C1 segment of cervical spinal cord (tissue), 14 donors: ENCODE data around the gene RUNX1.

Experiments
- DNase-seq, 14 donors: peaks; one replicate each; lab custom pipeline; 2025; lab: John Stamatoyannopoulos, UW

RUNX1 gene

DNA sequence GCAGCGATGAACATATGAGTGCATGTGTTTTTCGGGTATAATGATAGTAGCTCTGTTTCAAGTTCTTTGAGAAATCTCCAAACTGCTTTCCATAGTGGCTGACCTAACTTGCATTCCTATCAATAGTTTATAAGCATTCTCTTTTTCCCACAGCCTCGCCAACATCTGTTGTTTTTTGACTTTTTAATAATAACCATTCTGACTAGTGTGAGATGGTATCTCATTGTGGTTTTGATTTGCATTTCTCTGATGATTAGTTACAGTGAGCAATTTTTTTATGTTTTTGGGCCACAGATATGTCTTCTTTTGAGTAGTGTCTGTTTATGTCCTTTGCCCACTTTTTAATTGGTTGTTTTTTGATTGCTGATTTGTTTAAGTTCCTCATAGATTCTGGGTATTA is 10.6 kb upstream of the RUNX1 start:
- no peak for DNase-seq

GRCh38 chr21:35058058-35058457 is 9.0 kb upstream of the RUNX1 start:
- no peak for DNase-seq

GRCh38 chr21:35057428-35057827 is 8.3 kb upstream of the RUNX1 start:
- no peak for DNase-seq

- DNase-seq: peak in 1 of 14 donors; percentile 5
Observed at GRCh38 chr21:35053356-35054096, 4.4 kb upstream of the RUNX1 start.

- DNase-seq: no peak
Observed at GRCh38 chr21:35052801-35053200, 3.7 kb upstream of the RUNX1 start.

DNA sequence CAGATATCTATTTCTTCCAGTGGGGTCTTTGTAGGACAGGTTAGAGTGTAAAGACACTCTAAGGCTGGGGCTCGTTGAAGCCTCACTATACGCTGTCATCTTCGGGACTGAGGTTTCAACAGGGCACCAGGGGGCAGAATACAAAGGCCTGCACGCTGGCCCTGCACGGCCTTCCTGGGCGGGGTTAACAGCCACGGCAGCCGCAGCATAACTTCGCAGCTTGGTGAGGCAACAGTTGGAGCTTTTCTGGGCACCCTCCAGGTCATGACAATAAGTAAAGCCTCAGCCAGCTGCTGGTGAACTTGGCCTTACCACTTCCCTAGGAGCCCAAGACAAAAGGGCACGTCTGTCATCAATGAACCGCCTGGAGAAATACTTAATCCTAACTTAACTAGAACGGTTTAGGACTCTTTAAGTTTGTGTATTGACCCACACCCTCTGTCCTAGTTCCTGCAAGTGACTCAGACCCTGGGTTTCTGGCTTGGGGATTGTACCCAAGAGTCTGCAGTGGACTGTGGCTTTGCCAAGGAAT is 2.3 kb upstream of the RUNX1 start:
- DNase-seq: peak in 11 of 14 donors; percentile 8 to 67 (median 48)

DNA sequence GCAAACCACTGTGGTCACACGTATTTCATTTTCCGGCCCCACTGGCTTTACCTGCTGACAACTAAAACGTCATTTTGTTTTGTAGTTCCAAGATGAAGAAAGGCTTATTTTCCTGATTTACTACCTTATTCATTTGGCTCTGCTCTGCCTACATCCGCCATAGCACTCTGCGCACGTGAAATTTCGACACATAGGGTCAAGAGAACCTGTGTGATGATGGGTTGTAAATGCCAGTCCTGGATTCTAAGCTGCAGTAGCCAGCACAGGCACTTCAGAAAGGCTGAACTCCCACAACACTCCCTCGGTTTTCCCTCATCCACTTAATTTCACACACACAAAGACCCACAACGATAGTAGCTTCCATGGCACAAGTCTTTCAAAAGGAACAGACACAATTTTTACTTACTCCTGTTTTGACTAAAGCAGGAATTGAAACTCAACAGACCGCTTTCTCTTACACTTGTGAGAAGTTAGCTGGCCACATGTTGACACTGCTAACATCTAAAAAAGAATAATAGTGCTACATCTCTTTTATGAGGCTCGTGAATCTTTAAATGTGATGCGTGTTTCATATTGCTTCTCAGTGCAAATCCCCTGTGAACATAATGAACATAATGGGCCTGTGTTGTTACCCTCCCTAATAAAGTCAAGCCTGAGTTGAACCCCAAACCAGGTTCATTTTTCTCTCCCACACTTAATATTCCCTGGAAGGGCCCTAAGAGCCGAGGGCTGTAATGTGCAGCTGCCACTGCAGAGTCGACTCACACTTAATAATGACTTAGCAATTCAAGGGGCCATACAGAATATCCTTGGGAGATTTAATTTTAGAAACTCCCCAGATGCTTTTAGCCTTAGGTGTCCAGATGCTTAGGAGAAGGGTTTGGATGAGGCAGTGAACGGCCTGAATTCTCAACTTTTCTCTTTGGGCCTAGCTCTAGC is 1.5 kb upstream of the RUNX1 start:
- DNase-seq: peak in 3 of 14 donors; percentile 4

DNA sequence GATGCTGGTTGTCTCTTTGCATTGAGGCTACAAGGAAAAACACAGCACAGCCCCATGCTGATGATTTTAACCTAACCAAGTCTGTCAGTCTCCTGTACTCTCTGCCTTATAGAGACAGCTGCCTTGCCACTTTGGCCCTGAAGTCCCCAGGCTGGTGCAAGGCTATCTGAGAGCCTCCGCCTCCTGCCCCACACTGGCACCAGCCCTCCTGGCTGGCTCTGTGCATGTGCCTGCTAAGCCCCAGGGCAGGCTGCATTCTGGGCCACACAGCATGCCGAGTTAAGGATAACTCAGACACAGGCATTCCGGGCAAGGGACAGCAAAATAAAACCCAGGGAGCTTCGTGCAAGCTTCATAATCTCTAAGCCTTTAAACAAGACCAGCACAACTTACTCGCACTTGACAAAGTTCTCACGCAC is 910 bp downstream of the RUNX1 start:
- peak in 2 of 14 donors; percentile 8 to 20 for DNase-seq

- DNase-seq: no peak
Observed at GRCh38 chr21:35046880-35047229, 2.2 kb downstream of the RUNX1 start.

GRCh38 chr21:35046263-35046624 is 2.9 kb downstream of the RUNX1 start:
- DNase-seq: no peak

DNA sequence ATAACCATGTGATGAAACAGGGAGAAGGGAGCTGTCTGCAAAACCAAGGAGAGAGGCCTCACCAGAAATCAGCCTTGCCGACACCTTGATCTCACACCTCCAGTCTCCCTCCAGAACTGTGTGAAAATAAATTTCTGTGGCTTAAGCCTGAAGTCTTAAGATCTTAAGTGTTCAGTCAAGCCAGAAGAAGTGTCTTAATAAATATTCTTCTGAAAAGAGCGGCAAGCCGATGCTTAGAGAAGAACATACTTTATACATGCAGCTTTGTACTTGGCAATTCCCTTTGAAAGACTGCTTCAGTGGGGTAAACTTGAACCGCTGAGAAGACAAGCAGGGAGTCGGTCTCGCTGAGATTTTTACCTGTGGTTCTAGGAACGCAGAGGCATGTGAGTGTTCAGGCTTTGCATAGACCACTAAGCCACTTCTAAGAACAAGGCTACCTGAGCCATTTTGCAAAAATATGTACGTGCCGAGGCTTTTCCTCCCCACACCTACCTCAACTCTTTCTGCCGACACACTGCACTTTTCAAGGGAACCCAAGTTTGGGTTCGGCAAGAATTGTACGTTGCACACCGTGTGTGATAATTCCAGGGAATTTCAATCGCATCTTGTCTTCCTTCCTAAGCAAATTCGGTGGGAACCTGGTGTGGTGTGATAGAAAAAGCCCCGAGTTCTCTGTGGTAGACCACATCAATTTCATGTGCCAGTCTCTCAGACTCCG is 3.4 kb downstream of the RUNX1 start:
- DNase-seq: no peak

DNA sequence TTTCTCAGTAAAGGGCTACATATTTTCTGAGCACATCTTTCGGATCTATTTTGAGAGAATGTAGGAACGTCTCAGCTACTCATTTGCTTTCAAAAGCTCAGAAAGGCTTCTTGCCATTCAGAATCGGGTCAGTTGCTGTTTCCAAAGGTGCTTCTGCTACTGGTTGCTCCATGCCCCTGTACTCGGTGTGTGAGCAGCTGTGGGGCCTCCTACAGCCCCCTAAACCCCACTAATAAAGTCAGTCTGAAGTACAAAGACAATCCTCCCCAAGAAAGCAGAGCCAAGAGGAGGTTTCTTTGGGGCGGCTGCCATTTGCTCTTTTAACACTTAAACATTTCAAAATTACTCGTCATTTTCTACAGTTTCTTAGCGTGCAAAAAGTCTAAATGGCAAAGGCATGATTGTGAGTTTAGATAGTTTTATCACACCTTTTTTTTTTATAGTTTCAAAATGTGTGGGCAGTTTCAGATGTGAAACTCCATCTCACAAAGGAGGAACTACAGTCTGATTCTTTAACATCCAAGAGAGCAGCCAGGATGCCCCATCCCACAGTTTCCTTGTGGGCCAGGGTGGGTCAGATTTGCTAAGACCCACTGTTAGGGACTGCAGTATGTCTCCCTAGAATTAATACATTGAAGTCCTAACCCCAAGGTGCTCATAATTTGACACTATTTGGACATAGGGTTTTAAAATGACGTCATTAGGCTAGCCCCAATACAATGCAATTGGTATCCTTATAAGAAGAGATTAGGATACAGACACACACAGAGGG is 4.1 kb downstream of the RUNX1 start:
- no peak for DNase-seq

DNA sequence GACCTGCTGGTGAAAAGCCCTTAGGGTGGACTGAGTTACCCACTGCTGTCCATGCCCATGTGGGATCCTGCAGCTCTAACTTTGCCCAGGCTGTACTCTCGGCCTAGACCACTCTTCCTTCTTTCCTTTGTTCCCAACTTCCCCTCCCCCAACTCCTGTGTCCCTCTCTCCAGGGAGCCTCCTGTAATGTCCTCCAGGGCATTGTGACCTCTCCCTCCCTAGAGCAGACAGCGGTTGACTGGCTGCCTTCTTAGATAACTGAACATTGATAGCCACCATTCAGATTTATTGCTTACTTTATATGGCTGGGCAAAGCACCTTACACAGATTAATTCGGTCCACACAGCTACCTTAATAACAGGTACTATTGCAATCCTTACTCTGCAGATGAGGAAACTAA is 5.0 kb downstream of the RUNX1 start:
- no peak for DNase-seq

DNA sequence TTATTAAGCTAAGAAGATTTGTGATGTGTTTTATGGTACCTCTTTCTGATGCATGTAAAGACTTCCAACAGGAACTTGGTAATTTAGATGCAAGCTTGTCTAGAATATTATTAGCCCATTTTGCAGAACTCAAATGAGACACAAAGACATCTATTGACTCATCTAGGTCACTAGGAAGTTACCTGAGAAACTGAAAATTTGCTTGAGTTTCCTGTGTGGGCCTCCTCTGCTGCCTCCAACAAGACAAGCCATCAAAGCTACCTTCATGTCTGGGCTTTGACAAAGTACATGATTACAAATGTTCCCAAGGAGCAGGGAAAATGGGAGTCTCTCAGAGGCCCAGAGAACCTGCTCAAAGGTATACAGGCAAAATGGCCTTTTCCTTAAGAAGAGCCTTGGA is 5.6 kb downstream of the RUNX1 start:
- DNase-seq: no peak

DNA sequence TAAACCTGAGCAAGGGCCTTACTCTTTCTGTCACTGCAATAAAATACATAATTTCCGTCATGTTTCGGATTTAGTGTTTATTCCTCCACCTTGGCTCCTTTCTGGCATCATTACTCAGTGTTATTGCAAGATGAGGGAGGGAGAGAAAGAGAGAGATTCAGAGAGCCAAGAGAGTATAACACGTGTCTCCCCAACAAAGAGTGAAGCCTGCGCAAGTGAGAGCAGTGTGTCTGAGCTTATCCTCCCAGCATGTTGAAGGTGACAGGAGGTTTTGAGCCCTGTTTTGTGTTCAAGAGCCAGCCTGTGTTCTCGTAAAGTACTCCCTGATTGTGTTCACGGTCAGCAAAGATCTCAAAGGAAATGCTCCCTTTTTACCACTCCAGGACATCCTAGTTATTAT is 6.3 kb downstream of the RUNX1 start:
- no peak for DNase-seq

- no peak for DNase-seq
Observed at GRCh38 chr21:35041881-35042280, 7.2 kb downstream of the RUNX1 start.

DNA sequence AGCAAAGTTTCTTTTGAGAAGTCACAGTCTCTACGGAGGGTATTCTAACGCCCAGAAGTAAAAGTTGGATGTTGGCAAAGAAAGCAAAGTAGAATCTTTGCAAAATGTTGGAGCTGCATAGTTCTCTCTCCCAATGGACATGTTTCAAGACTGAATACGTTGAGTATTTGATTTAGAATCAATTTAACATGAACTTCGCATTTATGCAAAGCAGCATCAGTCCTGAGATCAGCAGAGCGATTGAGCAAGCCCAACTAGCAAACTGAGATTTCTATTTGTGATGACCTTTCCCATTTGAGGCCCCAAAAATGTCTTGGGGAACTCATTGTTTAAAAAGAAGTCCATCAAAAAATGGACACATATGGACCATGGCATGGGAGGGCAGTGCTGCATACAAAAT is 8.0 kb downstream of the RUNX1 start:
- DNase-seq: no peak

GRCh38 chr21:35039595-35040289 is 9.4 kb downstream of the RUNX1 start:
- DNase-seq: no peak

DNA sequence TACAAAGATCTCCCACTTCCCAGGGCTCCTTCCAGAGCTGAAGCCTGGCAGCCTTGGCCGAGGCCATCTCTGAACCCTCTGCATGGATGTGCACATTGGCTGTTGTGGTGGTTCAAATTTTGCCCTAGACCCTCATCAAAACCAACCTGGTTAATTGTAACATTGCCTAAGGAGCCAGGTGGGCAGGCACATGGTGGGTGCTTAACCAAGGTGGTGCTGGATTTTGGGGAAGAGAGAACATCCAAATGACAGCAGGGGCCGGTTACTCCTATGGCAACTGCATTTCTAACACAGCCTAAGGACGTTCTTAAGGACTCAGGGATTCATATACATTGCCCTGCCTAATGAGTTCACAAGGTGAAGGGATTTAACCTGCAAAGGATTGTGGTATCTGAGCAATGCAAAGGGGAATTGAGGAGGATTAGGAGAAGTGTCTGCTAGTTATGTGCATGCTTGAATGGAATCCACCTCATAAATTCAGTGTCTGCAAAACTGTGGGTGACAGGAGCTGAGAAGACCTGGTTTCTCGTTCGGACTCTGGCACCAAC is 10.3 kb downstream of the RUNX1 start:
- DNase-seq: no peak

- DNase-seq: no peak
Observed at GRCh38 chr21:35037384-35037765, 11.7 kb downstream of the RUNX1 start.
